Upper lobe of left lung (tissue), 6 donors: ENCODE measurements around the gene NYNRIN. TPM values are rescaled to one million over a fixed set of nuclear protein-coding genes. Genes with fewer than 3 reads are reported as not detected.

ENCODE experiments used
- ATAC-seq, 2 donors: fragments of 200-7000 bp; cut with Tn5 transposase; one replicate each; pipeline ENCODE4 v1.9.1; 2022; ENCODE audit warnings: mild to moderate bottlenecking in 2 of 2, moderate library complexity in 2 of 2; ENCODE audit not compliant: low FRiP score in 2 of 2
- DNase-seq, 2 donors: peaks; one replicate each; pipeline ENCODE4 v3.0.0-alpha.2; 2019 to 2020
- H3K27ac ChIP-seq, 4 donors: fragments of 200-600 bp; sonication (generic); one replicate each; pipeline ENCODE4 v1.5.1; 2016 to 2019
- H3K27me3 ChIP-seq, 4 donors: fragments of 200-600 bp; sonication (generic); one replicate each; pipeline ENCODE4 v1.5.1; 2017 to 2019
- H3K36me3 ChIP-seq, 4 donors: fragments of 200-600 bp; sonication (generic); one replicate each; pipeline ENCODE4 v1.5.1; 2016 to 2019
- H3K4me1 ChIP-seq, 4 donors: fragments of 200-600 bp; sonication (generic); one replicate each; pipeline ENCODE4 v1.5.1; 2018 to 2019
- H3K4me3 ChIP-seq, 4 donors: fragments of 200-600 bp; sonication (generic); one replicate each; pipeline ENCODE4 v1.5.1; 2017 to 2019; ENCODE audit warnings: mild to moderate bottlenecking in 2 of 4, moderate library complexity in 1 of 4
- H3K9me3 ChIP-seq, 4 donors: fragments of 200-600 bp; sonication (generic); one replicate each; pipeline ENCODE4 v1.5.1; 2018 to 2019
- CTCF ChIP-seq, 6 experiments: fragments of 450-650 bp in 4 of 6; fragments of 200-600 bp in 2 of 6; sonication (generic) in 2 of 6; IDR thresholded peaks; one replicate each; pipeline ENCODE4 v1.5.1; 2016 to 2019; ENCODE audit warnings: antibody characterized with exemption in 6 of 6
- EP300 ChIP-seq, 4 donors: sonication (generic); formaldehyde crosslinking; IDR thresholded peaks; one replicate each; pipeline ENCODE4 v1.5.1; 2017; ENCODE audit warnings: antibody characterized with exemption in 4 of 4, control low read depth in 2 of 4
- POLR2A ChIP-seq, 4 donors: fragments of 450-650 bp; IDR thresholded peaks; one replicate each; pipeline ENCODE4 v1.5.1; 2016 to 2017; ENCODE audit warnings: antibody characterized with exemption in 4 of 4, mild to moderate bottlenecking in 2 of 4
- POLR2AphosphoS5 ChIP-seq, 2 donors: sonication (generic); formaldehyde crosslinking; IDR thresholded peaks; one replicate each; pipeline ENCODE4 v1.5.1; 2017; ENCODE audit warnings: antibody characterized with exemption in 2 of 2
- whole genome bisulfite sequencing, 2 donors: methylation state at CpG; one replicate each; pipeline ENCODE4 v1.1.5; 2017 to 2018; 5-methylcytosine and 5-hydroxymethylcytosine counted together
- total RNA-seq, 6 donors: library from RNA; depleted of rRNA in 4 of 6; stranded (reverse); fragments of >200 nt in 4 of 6; gene quantifications; one replicate each; pipeline versions ENCODE4 v1.1.0 to v1.2.1, GENCODE V29; 2016 to 2021
- donor health status: DM: no; HTN: no; CAD: no; lungs with moderate emphysema.
- donor health status: DM: no; HTN: yes; CAD: no; lungs with severe emphysema.

The NYNRIN gene
- total RNA-seq, 6 donors from 2014 or later: 5.5 to 18.7 (median 14.4) TPM

GRCh38 chr14:24416254-24416931, 17.6 kb downstream of the NYNRIN start:
- 77 to 81% methylated on average over 8 to 16 of the region's 19 CpGs for WGBS, 2 donors
- Histone ChIP-seq H3K4me1 (peaks cover 2 to 10% (median 5%) of the 10 kb centered on the region in 4 donors), H3K9me3 (no peaks in the 10 kb centered on the region), H3K36me3 (peaks cover 0 to 36% (median 15%) of the 10 kb centered on the region in 4 donors), H3K27ac (no peak overlapping the region), H3K27me3 (no peaks in the 10 kb centered on the region), H3K4me3 (no peak overlapping the region)
- DNase-seq (peak in 1 of 2 donors; percentile 70), ATAC-seq (no peak)
- TF ChIP-seq CTCF (IDR thresholded peaks at IDR 0.05): no peak
- TF ChIP-seq POLR2A (IDR thresholded peaks at IDR 0.05): no peak
- no peak for TF ChIP-seq POLR2AphosphoS5 (IDR thresholded peaks at IDR 0.05)
- no peak for TF ChIP-seq EP300 (IDR thresholded peaks at IDR 0.05)

DNA sequence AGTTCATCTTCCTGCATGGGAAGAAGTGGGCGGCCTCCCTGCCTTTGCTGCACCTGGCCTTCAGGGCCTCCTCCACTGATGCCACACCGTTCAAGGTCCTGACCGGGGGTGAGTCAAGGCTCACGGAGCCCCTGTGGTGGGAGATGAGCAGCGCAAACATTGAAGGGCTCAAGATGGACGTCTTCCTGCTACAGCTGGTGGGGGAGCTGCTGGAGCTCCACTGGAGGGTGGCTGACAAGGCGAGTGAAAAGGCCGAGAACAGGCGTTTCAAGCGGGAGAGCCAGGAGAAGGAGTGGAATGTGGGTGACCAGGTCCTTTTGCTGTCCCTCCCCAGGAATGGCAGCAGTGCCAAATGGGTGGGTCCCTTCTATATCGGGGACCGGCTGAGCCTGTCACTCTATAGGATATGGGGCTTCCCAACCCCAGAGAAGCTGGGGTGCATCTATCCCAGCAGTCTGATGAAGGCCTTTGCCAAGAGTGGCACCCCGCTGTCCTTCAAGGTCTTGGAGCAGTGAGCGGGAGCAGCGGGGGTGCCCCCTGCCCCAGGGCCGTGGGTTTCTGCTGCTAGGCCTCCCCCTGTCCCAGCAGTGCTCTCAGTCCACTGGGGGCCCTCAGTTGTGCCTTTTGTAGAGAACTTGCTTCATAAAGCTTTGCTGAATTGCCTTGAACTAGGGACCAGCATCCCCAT, 18.3 kb downstream of the NYNRIN start:
- Histone ChIP-seq H3K4me1 (peaks cover 2 to 10% (median 5%) of the 10 kb centered on the region in 4 donors), H3K4me3 (no peak overlapping the region), H3K27me3 (no peaks in the 10 kb centered on the region), H3K9me3 (no peaks in the 10 kb centered on the region), H3K27ac (no peak overlapping the region), H3K36me3 (peaks cover 0 to 35% (median 15%) of the 10 kb centered on the region in 4 donors)
- TF ChIP-seq POLR2AphosphoS5 (IDR thresholded peaks at IDR 0.05): no peak
- TF ChIP-seq EP300 (IDR thresholded peaks at IDR 0.05): no peak
- TF ChIP-seq POLR2A (IDR thresholded peaks at IDR 0.05): no peak
- TF ChIP-seq CTCF (IDR thresholded peaks at IDR 0.05): no peak
- DNase-seq (peak in 1 of 2 donors; percentile 56), ATAC-seq (no peak)
- WGBS, 2 donors: 84% methylated on average over 10 to 16 of the region's 16 CpGs

- ATAC-seq: no peak
- no peak overlapping the region for H3K27ac ChIP-seq
Measured at GRCh38 chr14:24417832-24418491, 19.2 kb downstream of the NYNRIN start.

GRCh38 chr14:24418492-24418873, 19.7 kb downstream of the NYNRIN start:
- H3K9me3 ChIP-seq: no peaks in the 10 kb centered on the region
- ATAC-seq: peak in 1 of 2 donors; percentile 24
- TF ChIP-seq EP300 (IDR thresholded peaks at IDR 0.05) (no peak), POLR2AphosphoS5 (IDR thresholded peaks at IDR 0.05) (no peak)
- no peaks in the 10 kb centered on the region for H3K27me3 ChIP-seq
- DNase-seq: no peak
- 35 to 52% methylated on average over 5 to 6 of the region's 6 CpGs for WGBS, 2 donors
- H3K4me1 ChIP-seq: peaks cover 2 to 10% (median 5%) of the 10 kb centered on the region in 4 donors
- H3K36me3 ChIP-seq: peaks cover 0 to 23% (median 11%) of the 10 kb centered on the region in 4 donors
- H3K4me3 ChIP-seq: no peak overlapping the region
- no peak overlapping the region for H3K27ac ChIP-seq

More at GRCh38 chr14:24417832-24418491, 19.2 kb downstream of the NYNRIN start:
- WGBS, 2 donors: 65 to 76% methylated on average over 6 of the region's 6 CpGs
- H3K27me3 ChIP-seq: no peaks in the 10 kb centered on the region
- no peak overlapping the region for H3K4me3 ChIP-seq
- DNase-seq: no peak
- H3K9me3 ChIP-seq: no peaks in the 10 kb centered on the region
- peaks cover 0 to 28% (median 13%) of the 10 kb centered on the region in 4 donors for H3K36me3 ChIP-seq
- TF ChIP-seq POLR2A (IDR thresholded peaks at IDR 0.05) (no peak), POLR2AphosphoS5 (IDR thresholded peaks at IDR 0.05) (no peak), CTCF (IDR thresholded peaks at IDR 0.05) (no peak), EP300 (IDR thresholded peaks at IDR 0.05) (no peak)
- H3K4me1 ChIP-seq: peaks cover 2 to 10% (median 5%) of the 10 kb centered on the region in 4 donors

- Histone ChIP-seq H3K36me3 (no peaks in the 10 kb centered on the region), H3K9me3 (no peaks in the 10 kb centered on the region), H3K27ac (no peak overlapping the region), H3K4me3 (no peak overlapping the region), H3K4me1 (peaks cover 11 to 23% (median 21%) of the 10 kb centered on the region in 4 donors), H3K27me3 (no peaks in the 10 kb centered on the region)
- 53 to 55% methylated on average over 4 of the region's 4 CpGs for WGBS, 2 donors
- no peak for DNase-seq
- TF ChIP-seq POLR2A (IDR thresholded peaks at IDR 0.05) (no peak), POLR2AphosphoS5 (IDR thresholded peaks at IDR 0.05) (no peak), CTCF (IDR thresholded peaks at IDR 0.05) (no peak), EP300 (IDR thresholded peaks at IDR 0.05) (no peak)
- no peak for ATAC-seq
Measured at GRCh38 chr14:24422261-24422660, 23.5 kb downstream of the NYNRIN start.
